Fibroblast of the conjunctiva (primary cell): Measurements from ENCODE around the gene EDIL3.
"Not testable (repeated sequence)": the region's sequence is repeated elsewhere in the genome, so short reads cannot be mapped to it uniquely, and the experiment has no call there.

Experiments
- DNase-seq: peaks from one replicate; pipeline ENCODE4 v3.0.0-alpha.2; 2010; ENCODE audit warnings: low read depth

EDIL3 gene

DNA sequence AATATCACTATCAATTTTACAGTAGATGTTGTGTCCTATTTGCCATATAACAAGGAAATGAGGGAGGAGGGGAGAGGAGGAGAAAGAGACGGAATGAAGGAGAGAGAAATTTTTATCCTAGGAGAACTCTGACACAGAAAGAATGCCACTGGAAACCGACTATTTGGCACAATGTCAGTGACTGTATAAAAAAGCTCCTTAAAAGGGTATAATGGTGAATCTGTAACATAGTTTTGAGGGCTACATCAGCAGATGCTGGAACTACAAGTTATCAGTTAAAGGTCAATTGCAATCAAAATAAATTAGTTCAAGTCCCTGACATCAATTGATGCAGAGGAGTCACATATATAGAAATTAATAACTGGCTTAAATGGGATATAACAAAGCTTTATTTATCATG is 5.7 kb downstream of the EDIL3 start:
- no peak for DNase-seq

GRCh38 chr5:84378420-84378819 is 6.3 kb downstream of the EDIL3 start:
- DNase-seq = no peak

- no peak for DNase-seq
Observed at GRCh38 chr5:84376346-84376745, 8.3 kb downstream of the EDIL3 start.

DNA sequence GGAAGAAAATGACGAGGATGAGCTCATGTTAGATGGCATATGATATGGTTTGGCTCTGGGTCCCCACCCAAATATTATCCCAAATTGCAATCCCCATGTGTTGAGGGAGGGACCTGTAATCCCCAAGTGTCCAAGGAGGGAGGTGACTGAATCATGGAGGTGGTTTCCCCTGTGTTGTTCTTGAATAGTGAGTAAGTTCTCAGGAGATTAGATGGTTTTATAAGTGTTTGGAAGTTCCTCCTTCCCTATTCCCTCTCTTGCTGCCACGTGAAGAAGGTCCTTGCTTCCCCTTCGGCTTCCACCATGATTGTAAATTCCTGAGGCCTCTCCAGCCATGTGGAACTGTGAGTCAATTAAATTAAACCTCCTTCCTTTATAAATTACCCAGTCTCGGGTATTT is 10.1 kb downstream of the EDIL3 start:
- no peak for DNase-seq

DNA sequence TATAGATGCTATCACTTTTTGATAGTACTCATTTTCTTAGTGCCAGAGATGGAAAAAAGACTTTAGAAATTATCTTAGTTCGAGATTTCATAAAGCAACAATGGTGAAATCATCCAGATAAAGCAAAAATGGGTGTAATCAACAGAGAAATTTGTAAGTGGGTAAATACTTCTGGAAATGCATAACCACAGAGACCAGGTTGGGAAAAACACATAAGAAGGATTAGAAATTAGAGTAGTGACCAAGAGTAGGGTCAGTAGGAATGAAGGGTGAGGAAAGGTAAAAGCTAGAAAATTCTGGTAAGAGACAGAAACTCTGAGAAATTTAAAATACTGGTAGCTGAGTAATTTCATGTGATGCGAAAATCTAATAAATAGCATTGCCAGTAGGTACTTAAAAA is 11.2 kb downstream of the EDIL3 start:
- DNase-seq = no peak

- DNase-seq = no peak
Observed at GRCh38 chr5:84372066-84372695, 12.5 kb downstream of the EDIL3 start.

- DNase-seq = no peak
Observed at GRCh38 chr5:84370176-84370575, 14.5 kb downstream of the EDIL3 start.

GRCh38 chr5:84364043-84364442 is 20.6 kb downstream of the EDIL3 start:
- DNase-seq = no peak

GRCh38 chr5:84362061-84362720 is 22.5 kb downstream of the EDIL3 start:
- DNase-seq = no peak

GRCh38 chr5:84361572-84361971 is 23.1 kb downstream of the EDIL3 start:
- DNase-seq = no peak

- DNase-seq = no peak
Observed at GRCh38 chr5:84360056-84360455, 24.6 kb downstream of the EDIL3 start.

DNA sequence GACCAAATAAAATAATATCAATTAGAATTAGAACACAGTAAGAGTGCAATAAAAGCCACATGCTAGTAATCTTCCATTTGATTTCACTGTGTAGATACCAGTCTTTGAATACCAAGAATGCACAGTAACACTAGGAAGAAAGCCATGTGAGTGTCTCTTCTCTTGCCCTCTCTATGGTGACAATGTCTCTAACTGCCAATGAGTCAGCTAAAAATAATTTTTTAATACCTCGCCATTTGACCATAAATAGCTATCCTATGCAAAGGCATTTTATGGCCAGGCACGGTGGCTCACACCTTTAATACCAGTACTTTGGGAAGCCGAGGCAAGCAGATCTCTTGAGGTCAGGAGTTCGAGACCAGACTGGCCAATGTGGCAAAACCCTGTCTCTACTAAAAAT is 30.6 kb downstream of the EDIL3 start:
- DNase-seq = no peak

- DNase-seq = no peak
Observed at GRCh38 chr5:84344788-84345187, 39.9 kb downstream of the EDIL3 start.

DNA sequence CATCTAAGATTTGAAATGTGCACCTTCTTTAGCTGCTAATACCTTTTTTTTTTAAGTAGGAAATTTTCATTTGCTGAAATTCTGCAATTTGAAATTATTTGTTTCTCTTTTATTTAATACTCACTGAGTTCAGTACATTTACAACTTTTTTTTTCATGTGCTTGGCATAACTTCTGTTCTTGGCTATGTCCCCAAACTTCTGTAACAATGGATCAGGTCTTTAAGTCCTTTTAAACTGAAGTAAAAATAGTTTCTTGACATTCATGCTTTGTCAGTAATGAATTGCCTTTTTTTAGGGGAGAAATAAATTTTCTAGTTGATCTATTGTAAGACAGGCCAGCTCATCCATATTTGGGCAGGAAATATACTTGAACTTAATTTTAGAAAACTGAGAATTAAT is 41.5 kb downstream of the EDIL3 start:
- DNase-seq = no peak

DNA sequence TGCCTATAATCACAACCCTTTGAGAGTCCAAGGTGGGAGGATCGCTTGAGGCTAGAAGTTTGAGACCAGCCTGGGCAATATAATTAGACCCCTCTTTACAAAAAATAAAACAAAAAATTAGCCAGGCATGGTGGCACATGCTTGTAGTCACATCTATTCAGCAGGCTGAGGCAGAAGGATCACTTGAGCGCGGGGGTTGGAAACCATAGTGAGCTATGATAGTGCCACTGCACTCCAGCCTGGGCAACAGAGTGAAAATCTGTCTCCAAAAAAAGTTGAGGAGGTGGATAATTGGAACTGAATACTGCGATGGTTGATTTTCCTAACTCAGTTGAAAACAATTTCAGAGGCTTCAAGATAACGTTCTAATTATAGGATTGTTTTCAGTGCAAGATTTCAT is 52.6 kb downstream of the EDIL3 start:
- no peak for DNase-seq

DNA sequence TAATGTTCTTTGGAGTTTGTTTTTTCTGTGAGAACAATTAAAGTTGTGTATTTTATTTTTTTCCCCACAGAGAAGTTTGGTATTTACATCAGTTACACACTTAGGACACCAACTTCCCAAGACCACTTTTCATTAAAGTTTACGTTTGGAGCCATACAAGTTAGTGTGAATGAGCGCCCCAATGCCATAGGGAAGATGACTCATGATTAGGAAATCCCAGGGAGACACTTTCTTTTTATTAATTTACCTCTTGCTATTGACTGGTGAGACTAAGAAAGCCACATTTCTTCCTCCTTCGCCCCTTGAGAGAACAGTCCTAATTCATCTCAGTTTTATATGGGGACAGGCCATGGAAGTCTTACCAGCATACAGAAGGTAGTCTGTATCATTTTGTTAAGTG is 57.1 kb downstream of the EDIL3 start:
- DNase-seq = no peak

DNA sequence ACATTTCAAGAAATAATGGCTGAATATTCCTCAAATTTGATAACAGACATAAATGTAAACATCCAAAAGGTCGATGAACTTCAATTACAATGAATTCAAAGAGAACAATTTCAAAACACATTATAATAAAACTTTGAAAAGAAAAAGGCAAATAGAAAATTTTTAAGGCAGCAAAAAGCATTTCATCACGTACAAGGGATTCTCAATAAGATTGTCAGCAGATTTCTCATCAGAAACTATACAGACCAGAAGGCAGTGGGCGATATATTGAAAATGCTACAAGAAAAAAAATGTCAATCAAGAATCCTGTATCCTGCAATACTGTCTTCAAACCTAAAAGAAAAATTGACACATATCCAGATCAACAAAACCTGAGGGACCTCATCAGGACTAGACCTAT is 62.0 kb downstream of the EDIL3 start:
- no peak for DNase-seq

DNA sequence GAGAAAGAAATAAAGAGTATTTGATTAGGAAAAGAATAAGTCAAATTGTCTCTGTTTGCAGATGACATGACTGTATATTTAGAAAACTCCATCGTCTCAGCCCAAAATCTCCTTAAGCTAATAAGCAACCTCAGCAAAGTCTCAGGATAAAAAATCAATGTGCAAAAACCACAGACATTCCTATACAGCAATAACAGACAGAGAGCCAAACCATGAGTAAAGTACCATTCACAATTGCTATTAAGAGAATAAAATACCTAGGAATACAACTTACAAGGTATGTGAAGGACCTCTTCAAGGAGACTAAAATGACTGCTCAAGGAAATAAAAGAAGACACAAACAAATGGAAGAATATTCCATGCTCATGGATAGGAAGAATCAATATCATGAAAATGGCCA is 66.9 kb downstream of the EDIL3 start:
- DNase-seq = not testable (repeated sequence)

- not testable (repeated sequence) for DNase-seq
Observed at GRCh38 chr5:84312280-84312679, 72.4 kb downstream of the EDIL3 start.

- not testable (repeated sequence) for DNase-seq
Observed at GRCh38 chr5:84309850-84310249, 74.8 kb downstream of the EDIL3 start.

DNA sequence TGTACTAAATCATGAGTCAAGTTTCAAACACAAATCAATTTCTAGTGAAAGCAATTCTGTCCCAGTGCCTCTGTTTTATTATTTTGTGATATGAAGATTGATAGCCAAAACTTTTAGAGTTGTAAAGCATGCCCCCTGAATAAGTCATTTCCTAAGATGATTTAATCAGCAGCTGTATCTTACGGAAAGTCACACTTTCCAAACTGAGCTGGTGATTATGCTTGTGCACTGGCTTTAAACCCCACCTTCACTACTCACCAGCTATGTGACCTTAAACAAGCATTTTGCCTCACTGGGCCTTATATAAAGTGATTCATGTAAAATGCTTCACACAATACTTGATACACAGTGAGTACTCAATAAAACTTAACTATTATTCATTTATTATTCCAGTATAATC is 78.1 kb downstream of the EDIL3 start:
- no peak for DNase-seq

DNA sequence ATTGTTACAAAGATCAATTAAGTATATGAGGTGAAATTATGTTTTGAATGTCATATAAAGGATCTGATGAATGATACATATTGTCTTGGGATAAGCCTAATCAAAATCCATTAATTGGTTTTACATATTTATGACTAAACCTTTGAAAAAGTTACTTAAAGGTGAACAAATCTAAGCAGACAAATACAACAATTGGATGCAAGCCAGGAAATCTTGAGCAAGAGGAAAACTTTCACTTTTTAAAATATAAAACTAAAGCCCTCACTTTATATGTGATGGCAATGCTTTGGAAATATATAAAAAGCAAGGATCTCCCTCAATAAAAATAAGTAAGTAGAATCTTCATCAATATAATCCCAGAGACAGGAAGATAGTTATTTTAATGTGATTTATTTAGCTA is 80.1 kb downstream of the EDIL3 start:
- no peak for DNase-seq

DNA sequence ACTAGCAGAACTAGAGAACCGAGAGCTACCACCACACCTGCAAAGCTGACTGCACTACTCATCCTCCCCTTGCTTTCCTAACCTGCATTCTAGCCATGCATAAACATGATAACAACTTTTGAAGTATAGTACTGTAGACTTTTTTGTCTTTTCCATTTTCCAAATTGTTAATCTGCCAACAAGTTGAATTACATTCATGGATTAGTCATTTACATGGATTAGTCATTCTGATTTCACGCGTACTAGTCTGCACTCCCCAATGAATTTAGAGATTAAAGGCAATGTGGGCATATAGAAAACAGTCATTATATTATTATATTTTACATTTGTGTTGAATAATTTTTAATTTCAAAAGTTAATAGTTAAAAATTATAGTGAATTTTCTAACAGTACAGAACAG is 81.4 kb downstream of the EDIL3 start:
- DNase-seq = no peak

DNA sequence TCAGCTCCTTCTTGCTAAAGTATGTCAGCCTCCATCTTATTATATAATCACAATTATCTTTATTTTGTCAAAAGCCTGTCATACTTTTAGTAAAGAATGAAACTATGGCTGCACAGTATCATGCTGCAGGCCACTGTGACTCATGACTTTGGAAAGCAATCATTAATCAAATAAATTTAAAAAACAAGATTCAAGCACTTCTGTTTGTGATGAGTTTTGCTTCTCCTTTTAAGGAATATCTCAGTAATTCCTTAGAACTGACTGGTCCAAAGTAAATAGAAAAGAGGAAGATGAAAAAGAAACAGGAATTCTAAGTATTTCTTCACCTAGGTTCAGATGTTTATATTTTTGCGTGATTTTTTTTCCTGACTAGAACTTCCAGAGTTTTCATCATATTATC is 83.1 kb downstream of the EDIL3 start:
- no peak for DNase-seq
